GM19468 (cell line): ENCODE results near the gene MS4A10.

Experiments
- ATAC-seq: cut with Tn5 transposase; IDR thresholded peaks from one replicate; pipeline ENCODE4 v1.9.1; 2021; ENCODE audit warnings: mild to moderate bottlenecking, moderate library complexity, moderate number of reproducible peaks; ENCODE audit not compliant: unreplicated experiment; ENCODE audit errors: extremely low read depth

The MS4A10 gene

GRCh38 chr11:60844870-60845221 is 59.7 kb downstream of the MS4A10 start:
- ATAC-seq: no peak

DNA sequence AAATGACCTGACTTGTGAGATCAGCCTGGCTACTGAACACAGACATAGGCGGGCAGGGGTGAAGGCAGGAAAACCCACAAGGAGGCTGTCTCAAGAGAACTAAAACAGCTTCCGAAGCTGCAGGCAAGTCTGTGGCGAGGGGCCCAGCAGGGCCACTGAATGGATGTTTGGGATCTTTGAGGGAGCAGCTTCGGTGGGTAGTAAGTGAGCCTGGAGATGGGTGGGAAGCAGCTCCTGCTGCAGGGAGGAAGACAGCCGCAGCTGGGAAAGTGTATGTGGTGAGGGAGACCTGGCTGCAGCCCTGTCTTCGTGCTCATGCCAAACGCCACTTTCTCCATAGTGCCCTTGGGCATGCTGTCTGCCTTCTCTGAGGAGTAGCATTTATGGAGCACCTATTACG is 60.2 kb downstream of the MS4A10 start:
- no peak for ATAC-seq

- ATAC-seq: no peak
These were observed 62.1 kb downstream of the MS4A10 start for GRCh38 chr11:60847281-60847680.

DNA sequence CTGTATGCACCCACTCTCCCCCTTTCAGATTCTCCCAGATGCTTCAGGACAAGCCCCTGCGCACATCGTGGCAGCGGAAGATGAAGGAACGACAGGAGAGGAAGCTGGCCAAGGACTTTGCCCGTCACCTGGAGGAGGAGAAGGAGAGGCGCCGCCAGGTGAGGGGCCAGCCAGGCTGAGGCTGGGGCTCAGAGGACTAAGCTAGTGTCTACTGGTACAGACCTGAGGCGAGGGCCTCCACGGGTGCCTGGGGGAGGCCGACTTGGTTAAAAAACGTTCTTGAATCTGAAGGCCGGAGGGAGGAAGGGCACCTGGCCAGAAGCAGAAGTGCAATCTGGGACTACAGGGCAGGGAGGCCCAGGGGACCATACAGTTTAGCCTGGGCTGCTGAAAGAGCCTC is 62.8 kb downstream of the MS4A10 start:
- ATAC-seq: no peak

- ATAC-seq: no peak
These were observed 63.6 kb downstream of the MS4A10 start for GRCh38 chr11:60848714-60849151.

GRCh38 chr11:60849641-60850520 is 64.7 kb downstream of the MS4A10 start:
- no peak for ATAC-seq
